GM23248 (cell line): ENCODE measurements around the gene DICER1. TPM values are rescaled to one million over a fixed set of nuclear protein-coding genes. Genes with fewer than 3 reads are reported as not detected.

ENCODE experiments used
- DNase-seq: peaks from one replicate; pipeline ENCODE4 v3.0.0-alpha.2; 2015
- H2AFZ ChIP-seq: fragments of 200-600 bp; sonication (generic); 2 replicates; pipeline ENCODE4 v1.6.1; 2016; ENCODE audit warnings: antibody characterized with exemption
- H3F3A ChIP-seq: fragments of 200-600 bp; sonication (generic); 2 replicates; pipeline ENCODE4 v1.6.1; 2016; ENCODE audit warnings: mild to moderate bottlenecking, antibody characterized with exemption, mixed run types; ENCODE audit not compliant: insufficient read depth
- H3K27ac ChIP-seq: fragments of 200-600 bp; sonication (generic); 2 replicates; pipeline ENCODE4 v1.5.1; 2016; ENCODE audit warnings: mild to moderate bottlenecking
- H3K27me3 ChIP-seq: fragments of 200-600 bp; sonication (generic); replicated peaks from 2 replicates; pipeline ENCODE4 v1.6.1; 2016; ENCODE audit warnings: mild to moderate bottlenecking; ENCODE audit not compliant: insufficient read depth
- H3K36me3 ChIP-seq: fragments of 200-600 bp; sonication (generic); 2 replicates; pipeline ENCODE4 v1.6.1; 2016; ENCODE audit warnings: low read depth, mild to moderate bottlenecking
- H3K4me1 ChIP-seq: fragments of 200-600 bp; sonication (generic); 2 replicates; pipeline ENCODE4 v1.6.1; 2016; ENCODE audit warnings: mild to moderate bottlenecking; ENCODE audit not compliant: insufficient read depth
- H3K4me2 ChIP-seq: fragments of 200-600 bp; sonication (generic); one replicate; pipeline ENCODE4 v1.6.1; 2016; ENCODE audit warnings: mild to moderate bottlenecking; ENCODE audit not compliant: unreplicated experiment
- H3K4me3 ChIP-seq: fragments of 200-600 bp; sonication (generic); 2 replicates; pipeline ENCODE4 v1.5.1; 2016; ENCODE audit warnings: mild to moderate bottlenecking
- H3K79me2 ChIP-seq: fragments of 200-600 bp; sonication (generic); 2 replicates; pipeline ENCODE4 v1.6.1; 2016; ENCODE audit warnings: mild to moderate bottlenecking; ENCODE audit not compliant: insufficient read depth
- H3K9ac ChIP-seq: fragments of 200-600 bp; sonication (generic); 2 replicates; pipeline ENCODE4 v1.6.1; 2016; ENCODE audit warnings: mild to moderate bottlenecking
- H3K9me2 ChIP-seq: fragments of 200-600 bp; sonication (generic); 2 replicates; pipeline ENCODE4 v1.6.1; 2016; ENCODE audit warnings: mixed run types, mild to moderate bottlenecking, moderate library complexity; ENCODE audit not compliant: insufficient read depth
- H3K9me3 ChIP-seq: fragments of 200-600 bp; sonication (generic); one replicate; pipeline ENCODE4 v1.6.1; 2017; ENCODE audit warnings: low read depth
- H4K20me1 ChIP-seq: fragments of 200-600 bp; sonication (generic); 2 replicates; pipeline ENCODE4 v1.6.0; 2016; ENCODE audit not compliant: insufficient read depth
- EZH2 ChIP-seq: fragments of 200-600 bp; sonication (generic); IDR thresholded peaks from 2 replicates; pipeline ENCODE4 v1.6.1; 2018; ENCODE audit warnings: antibody characterized with exemption, mild to moderate bottlenecking; ENCODE audit not compliant: insufficient read depth, poor library complexity, severe bottlenecking
- EZH2phosphoT487 ChIP-seq: fragments of 200-600 bp; sonication (generic); IDR thresholded peaks from 2 replicates; pipeline ENCODE4 v1.6.1; 2018; ENCODE audit warnings: antibody characterized with exemption, moderate library complexity, mild to moderate bottlenecking, low read depth; ENCODE audit not compliant: insufficient read depth
- WGBS, 2 experiments: methylation state at CpG; one replicate each; pipeline ENCODE4 v1.1.6; 2015 to 2017; ENCODE audit warnings: low lambda C conversion rate in 2 of 2, low coverage in 1 of 2; ENCODE audit errors: missing lambda C conversion rate in 2 of 2; 5-methylcytosine and 5-hydroxymethylcytosine counted together
- in situ Hi-C: fragments of 300-500 bp; cut with MboI; formaldehyde crosslinking; loops from 2 replicates; pipeline ENCODE4 v1.15.0; 2020
- polyA plus RNA-seq: library from polyadenylated mRNA; unstranded; fragments of >200 nt; fragmentation: Nextera tagmentation; extraction: Ambion mirVana; gene quantifications from 2 replicates; pipeline ENCODE4 v1.2.1, GENCODE V29; 2016
- total RNA-seq: library from RNA; depleted of rRNA; stranded (reverse); fragments of >200 nt; shearing (Covaris generic); gene quantifications from 2 replicates; pipeline ENCODE4 v1.2.3, GENCODE V29; 2014

DICER1 gene
- total and polyA plus RNA-seq, 2 experiments from 2014 or later, result 9.8 to 27.6 TPM

- WGBS, 2 experiments, result 59 to 64% methylated on average over 2 of the region's 2 CpGs
- Histone ChIP-seq H3K9me3 (no peaks in the 10 kb centered on the region), H3K4me2 (no peak overlapping the region), H3K27ac (no peak overlapping the region), H3K9me2 (no peaks in the 10 kb centered on the region), H3K27me3 (no peaks in the 10 kb centered on the region; the same call in 1 of the 2 replicates), H3K79me2 (no peaks in the 10 kb centered on the region), H3K9ac (no peak overlapping the region), H3K4me1 (no peaks in the 10 kb centered on the region), H3F3A (no peaks in the 10 kb centered on the region), H3K4me3 (no peak overlapping the region), H2AFZ (no peak overlapping the region), H3K36me3 (no peaks in the 10 kb centered on the region), H4K20me1 (no peaks in the 10 kb centered on the region)
- TF ChIP-seq EZH2 (no peak), EZH2phosphoT487 (no peak)
- DNase-seq, result no peak
- in situ Hi-C loops, result no loop called here
Measured at GRCh38 chr14:95196826-95197545, 39.7 kb upstream of the DICER1 start.

- TF ChIP-seq EZH2phosphoT487 (no peak), EZH2 (no peak)
- Histone ChIP-seq H3K9me2 (no peaks in the 10 kb centered on the region), H3K27me3 (no peaks in the 10 kb centered on the region; the same call in 1 of the 2 replicates), H3K4me3 (no peak overlapping the region), H2AFZ (no peak overlapping the region), H3K79me2 (no peaks in the 10 kb centered on the region), H3F3A (no peaks in the 10 kb centered on the region), H3K27ac (no peak overlapping the region), H3K9me3 (no peaks in the 10 kb centered on the region), H3K4me1 (no peaks in the 10 kb centered on the region), H3K36me3 (no peaks in the 10 kb centered on the region), H4K20me1 (no peaks in the 10 kb centered on the region), H3K9ac (no peak overlapping the region), H3K4me2 (no peak overlapping the region)
- DNase-seq, result no peak
- 58 to 68% methylated on average over 5 of the region's 5 CpGs for WGBS, 2 experiments
- in situ Hi-C loops, result no loop called here
Measured at GRCh38 chr14:95196268-95196667, 38.9 kb upstream of the DICER1 start.

- no peaks in the 10 kb centered on the region for H3K79me2 ChIP-seq
- no peak for DNase-seq
- in situ Hi-C loops, result no loop called here
- H3K4me1 ChIP-seq, result no peaks in the 10 kb centered on the region
- no peak for TF ChIP-seq EZH2phosphoT487
- no peak for TF ChIP-seq EZH2
- H3K27ac ChIP-seq, result no peak overlapping the region
- H3K9me2 ChIP-seq, result no peaks in the 10 kb centered on the region
- no peak overlapping the region for H2AFZ ChIP-seq
- no peaks in the 10 kb centered on the region for H3K36me3 ChIP-seq
- H3K9me3 ChIP-seq, result no peaks in the 10 kb centered on the region
- WGBS, 2 experiments, result 77 to 81% methylated on average over 6 of the region's 6 CpGs
- H3F3A ChIP-seq, result no peaks in the 10 kb centered on the region
- no peak overlapping the region for H3K4me3 ChIP-seq
- H3K9ac ChIP-seq, result no peak overlapping the region
- no peak overlapping the region for H3K4me2 ChIP-seq
- no peaks in the 10 kb centered on the region; the same call in 1 of the 2 replicates for H3K27me3 ChIP-seq
- H4K20me1 ChIP-seq, result no peaks in the 10 kb centered on the region
Measured at GRCh38 chr14:95195031-95195430, 37.7 kb upstream of the DICER1 start.

- no peak for DNase-seq
- TF ChIP-seq EZH2phosphoT487 (no peak), EZH2 (no peak)
- WGBS, 2 experiments, result 57 to 59% methylated on average over 6 of the region's 6 CpGs
Measured at GRCh38 chr14:95193081-95193480, 35.8 kb upstream of the DICER1 start.

More at GRCh38 chr14:95193081-95193480, 35.8 kb upstream of the DICER1 start:
- Histone ChIP-seq H4K20me1 (no peaks in the 10 kb centered on the region), H3K9me2 (no peaks in the 10 kb centered on the region), H3K36me3 (no peaks in the 10 kb centered on the region), H3K4me2 (no peak overlapping the region), H3K79me2 (no peaks in the 10 kb centered on the region), H3F3A (no peaks in the 10 kb centered on the region), H3K9me3 (no peaks in the 10 kb centered on the region), H3K4me1 (no peaks in the 10 kb centered on the region), H3K9ac (no peak overlapping the region), H2AFZ (no peak overlapping the region), H3K4me3 (no peak overlapping the region), H3K27ac (no peak overlapping the region), H3K27me3 (no peaks in the 10 kb centered on the region; the same call in 1 of the 2 replicates)
- in situ Hi-C loops, result no loop called here
